HG02840 (cell line): ENCODE results near the gene PLD1.
"Not testable (repeated sequence)": the region's sequence is repeated elsewhere in the genome, so short reads cannot be mapped to it uniquely, and the experiment has no call there.

Experiments
- ATAC-seq: cut with Tn5 transposase; IDR thresholded peaks from one replicate; pipeline ENCODE4 v1.9.1; 2021; ENCODE audit warnings: mild to moderate bottlenecking, moderate library complexity, moderate number of reproducible peaks; ENCODE audit not compliant: unreplicated experiment, low FRiP score

PLD1 gene

GRCh38 chr3:171592786-171593185, 217.5 kb downstream of the PLD1 start:
- no peak for ATAC-seq

DNA sequence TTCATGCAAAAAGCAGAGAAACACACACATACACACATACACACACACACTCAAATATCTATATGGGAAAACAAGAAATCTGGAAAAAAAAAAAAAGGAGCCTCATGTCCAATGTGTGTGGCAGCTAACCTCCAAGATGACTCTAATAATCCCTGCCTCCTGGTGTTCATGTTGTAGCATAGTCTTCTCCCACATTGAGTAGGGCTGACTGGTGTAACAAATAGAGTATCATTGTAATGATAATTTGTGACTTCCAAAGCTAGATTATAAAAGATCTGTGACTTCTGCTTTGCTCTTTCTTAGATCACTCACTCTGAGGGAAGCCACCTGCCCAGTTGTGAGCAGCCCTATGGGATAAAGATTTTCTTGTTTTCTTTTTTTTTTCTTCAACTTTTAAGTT, 219.2 kb downstream of the PLD1 start:
- no peak for ATAC-seq

DNA sequence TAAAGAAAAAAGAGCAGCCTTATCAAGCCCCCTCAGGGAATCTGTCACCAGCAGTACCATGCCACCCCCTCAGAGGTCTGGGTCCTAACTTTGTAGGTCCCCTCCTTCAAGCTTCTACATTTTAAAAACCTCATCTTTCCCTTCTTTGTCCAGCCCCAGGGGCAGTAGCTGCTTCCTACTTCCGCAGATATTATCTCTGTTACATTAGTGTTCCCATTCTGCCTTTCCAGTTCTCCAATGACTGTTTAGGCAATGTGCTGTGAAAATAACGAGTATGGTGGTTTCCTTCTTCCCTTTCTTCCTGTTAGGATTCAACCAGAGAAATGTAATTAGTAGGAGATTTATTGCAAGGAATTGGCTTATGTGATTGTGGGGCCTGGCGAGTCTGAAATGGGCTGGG, 224.0 kb downstream of the PLD1 start:
- ATAC-seq = no peak

DNA sequence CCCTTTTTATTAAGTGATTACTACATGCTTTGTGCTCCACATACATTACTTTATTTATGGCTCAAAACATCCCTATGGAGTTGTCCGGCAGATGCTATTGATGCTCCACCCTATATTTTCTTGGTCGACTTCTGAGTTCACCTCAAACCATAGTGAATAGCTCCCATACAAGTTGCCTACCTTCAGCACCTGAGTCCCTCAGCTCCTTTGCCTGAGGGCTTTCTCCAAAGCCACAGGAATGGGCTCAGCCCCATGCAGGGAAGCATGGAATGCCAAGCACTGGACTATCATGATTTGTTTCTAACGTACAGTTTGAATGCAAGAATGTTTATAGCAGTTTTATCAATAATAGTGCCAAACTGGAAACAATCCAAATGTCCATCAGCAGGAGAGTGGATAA, 225.2 kb downstream of the PLD1 start:
- no peak for ATAC-seq

DNA sequence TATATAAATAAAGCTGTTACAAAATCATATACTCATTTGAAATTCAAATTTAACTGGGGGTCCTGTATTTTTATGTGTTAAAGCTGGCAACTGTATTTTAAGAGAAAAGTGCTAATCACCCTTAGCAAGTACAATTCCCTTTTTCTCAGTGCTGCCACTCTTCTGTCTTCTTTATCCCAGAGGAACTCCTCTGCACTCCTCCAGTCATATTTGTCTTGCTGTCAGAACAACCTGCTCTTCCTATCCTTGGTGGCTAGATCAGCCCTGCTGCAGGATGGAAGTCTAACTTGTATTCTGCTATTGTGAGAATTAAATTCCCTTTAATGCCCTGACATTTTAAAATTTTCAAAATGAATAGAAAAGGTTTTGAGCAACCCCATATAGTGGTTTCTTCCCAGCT, 226.2 kb downstream of the PLD1 start:
- no peak for ATAC-seq

GRCh38 chr3:171574556-171575240, 235.6 kb downstream of the PLD1 start:
- no peak for ATAC-seq

DNA sequence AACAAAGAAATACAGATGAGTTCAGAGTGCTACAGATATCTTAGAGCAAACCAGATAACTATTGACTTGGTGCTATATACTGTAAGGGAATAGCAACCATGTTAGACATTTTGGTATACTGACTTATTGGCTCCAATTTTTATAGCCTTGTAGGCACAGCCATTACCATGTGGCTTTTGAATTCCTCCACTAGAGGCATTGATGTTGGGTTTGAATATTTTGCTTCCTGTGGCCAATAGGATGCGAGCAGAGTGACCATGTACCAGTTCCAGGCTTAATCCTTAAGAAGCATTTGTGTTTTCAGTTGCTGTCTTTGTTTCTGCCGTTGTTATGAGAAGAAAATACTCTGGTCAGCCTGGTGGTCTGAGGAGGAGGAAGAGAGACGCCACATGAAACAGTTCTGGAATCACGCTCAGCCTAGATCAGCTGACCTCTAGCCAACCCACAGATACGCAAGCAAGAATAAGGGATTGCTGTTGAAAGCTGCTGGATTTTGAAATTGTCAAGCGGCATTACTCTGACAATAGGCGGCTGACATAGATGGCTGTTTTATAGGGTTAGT, 240.6 kb downstream of the PLD1 start:
- no peak for ATAC-seq

DNA sequence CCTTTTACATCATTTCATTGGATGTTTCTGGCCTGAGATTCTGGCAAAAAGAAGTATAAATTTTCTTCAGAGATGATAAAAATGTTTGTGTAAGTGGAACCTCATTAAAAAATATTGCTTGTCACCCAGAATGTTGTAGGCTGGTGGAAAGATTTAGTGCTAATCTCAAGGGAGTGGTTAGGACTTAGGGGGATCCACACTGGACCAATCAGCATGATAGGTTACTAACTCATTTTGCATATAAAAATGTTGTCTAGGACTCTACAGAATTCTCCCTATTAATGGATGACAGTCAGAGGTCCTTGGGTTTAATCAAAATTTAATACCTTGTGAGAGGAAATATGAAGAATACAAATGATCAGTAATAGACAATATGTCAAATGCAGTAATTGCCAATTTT, 241.5 kb downstream of the PLD1 start:
- no peak for ATAC-seq

- no peak for ATAC-seq
These were observed 243.4 kb downstream of the PLD1 start for GRCh38 chr3:171566803-171567422.

DNA sequence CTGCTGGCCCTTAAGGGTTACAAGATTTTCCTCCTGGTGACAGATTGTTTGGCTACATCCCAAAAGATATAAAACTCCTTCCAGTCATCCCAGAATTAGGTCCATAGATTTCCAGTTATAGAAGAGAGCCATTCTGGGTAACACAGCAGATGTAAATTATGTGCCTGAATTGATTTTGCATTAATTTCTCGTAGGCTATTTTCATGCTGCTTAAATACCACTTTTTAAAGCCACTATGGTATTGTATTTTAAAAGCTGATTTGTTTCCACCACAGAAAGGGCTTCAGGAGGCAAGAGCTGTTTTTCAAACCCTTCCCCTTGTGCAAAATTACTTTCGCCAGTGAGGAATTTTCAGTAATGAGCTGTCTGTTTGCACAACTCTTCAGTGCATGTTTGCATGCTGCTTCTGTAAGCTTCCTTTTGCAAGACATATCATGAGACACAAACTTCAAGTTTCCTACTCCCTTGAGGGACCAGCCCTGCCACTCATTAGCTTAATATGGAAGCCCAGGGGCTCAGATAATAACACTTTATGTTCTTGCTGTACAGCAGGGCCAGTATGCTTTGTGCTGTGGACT, 244.7 kb downstream of the PLD1 start:
- no peak for ATAC-seq

- ATAC-seq = no peak
These were observed 245.4 kb downstream of the PLD1 start for GRCh38 chr3:171564748-171565480.

DNA sequence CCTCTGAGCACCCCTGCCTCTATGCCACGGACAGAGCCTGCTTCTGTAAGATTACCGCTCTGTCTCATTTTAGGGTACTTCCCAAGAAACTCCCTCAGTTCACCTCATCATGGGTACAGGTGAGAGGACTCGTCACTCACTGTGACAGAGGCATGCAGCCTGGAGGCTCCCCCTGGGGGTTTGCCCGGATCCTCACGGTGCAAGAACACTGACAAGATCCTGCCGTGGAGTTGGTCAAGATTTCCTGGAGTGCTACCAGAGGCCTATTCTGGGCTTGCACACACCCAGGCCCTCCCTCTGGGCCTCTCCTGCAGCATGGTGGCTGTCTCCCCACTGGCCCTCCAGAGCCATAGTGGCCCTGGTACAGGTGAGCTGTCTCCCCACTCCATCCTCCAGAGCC, 247.0 kb downstream of the PLD1 start:
- no peak for ATAC-seq

- not testable (repeated sequence) for ATAC-seq
These were observed 247.8 kb downstream of the PLD1 start for GRCh38 chr3:171562459-171562858.

DNA sequence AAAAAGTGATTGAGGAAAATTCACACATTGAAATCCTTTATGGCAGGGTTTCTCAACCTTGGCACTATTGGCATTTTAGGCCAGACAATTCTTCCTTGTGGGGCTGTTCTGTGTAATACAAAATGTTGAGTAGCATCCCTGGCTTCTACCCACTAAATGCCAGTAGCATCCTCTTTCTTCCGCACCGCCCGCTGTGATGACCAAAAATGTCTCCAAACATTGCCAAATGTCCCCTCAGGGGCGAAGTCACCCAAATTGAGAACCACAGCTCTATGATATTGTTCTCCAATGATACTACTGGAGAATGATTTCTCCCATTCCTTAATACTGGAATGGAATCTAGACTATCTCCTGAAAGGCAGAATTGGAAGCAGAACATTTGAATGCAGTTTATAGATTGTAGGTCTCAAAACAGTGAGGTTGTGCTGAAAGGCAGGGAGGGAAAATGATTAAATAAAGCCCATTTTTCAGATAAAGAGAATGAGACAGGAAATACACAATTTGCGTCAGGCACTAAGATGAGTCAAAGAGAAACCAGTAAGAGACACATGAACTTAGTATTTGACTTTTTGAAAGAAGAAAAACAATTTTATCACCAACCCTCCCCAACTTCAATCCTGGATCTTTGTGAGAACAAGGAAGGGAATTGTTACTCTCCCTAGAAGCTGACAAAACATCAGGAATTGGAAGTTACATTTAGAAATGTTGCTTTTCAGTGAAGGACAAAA, 248.5 kb downstream of the PLD1 start:
- ATAC-seq = no peak

- ATAC-seq = no peak
These were observed 250.7 kb downstream of the PLD1 start for GRCh38 chr3:171559586-171559985.

GRCh38 chr3:171558188-171558696, 252.0 kb downstream of the PLD1 start:
- no peak for ATAC-seq

DNA sequence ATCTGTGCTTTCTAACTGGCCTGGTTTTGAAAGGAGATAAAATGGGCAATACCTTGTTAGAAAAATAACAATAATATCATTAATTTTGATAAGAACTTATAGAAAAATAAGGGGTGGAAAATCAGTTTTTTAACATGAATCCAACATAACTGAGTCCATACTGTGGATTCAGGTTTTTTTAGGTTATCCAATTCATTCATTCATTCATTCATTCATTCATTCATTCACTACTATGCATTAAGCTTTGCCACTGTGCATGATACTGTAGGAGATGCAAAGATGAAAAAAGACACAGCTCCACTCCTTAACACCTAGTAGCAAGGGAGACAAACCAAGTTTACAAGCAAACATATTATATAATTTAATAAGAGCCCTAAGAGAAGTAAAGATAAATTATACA, 253.1 kb downstream of the PLD1 start:
- ATAC-seq = no peak

- no peak for ATAC-seq
These were observed 253.6 kb downstream of the PLD1 start for GRCh38 chr3:171556574-171557145.

DNA sequence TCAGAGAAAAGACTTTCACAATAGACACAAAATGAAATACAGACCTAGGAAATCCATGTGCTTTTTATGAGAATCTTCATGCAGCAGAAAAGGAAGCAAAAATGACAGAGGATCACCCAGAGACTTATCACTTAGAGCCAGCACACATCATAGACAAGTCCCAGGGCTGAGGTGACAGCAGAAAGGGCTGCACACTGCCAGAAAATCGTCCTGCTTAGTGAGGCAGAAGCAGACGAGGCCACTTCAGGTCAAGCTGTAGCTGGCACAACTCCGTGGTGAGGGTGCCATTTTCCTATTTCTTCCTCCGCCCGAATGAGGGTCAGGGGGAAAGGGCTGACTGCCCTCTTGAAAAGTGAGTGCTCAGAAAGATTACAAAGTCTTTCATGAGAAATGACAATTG, 254.1 kb downstream of the PLD1 start:
- no peak for ATAC-seq

- no peak for ATAC-seq
These were observed 257.2 kb downstream of the PLD1 start for GRCh38 chr3:171553086-171553485.
